Measurements from ENCODE around the gene RAPGEF1.

Gene RAPGEF1

GRCh38 chr9:131574730-131575640 lies 164.9 kb downstream of the RAPGEF1 start:
- DNase-seq (ENCODE audit: low read depth): no peak
- no peak for TF ChIP-seq POLR2A (IDR thresholded peaks at IDR 0.05; ENCODE audit: extremely low read depth, insufficient read length)
- no peak for TF ChIP-seq MYC (IDR thresholded peaks at IDR 0.05; ENCODE audit: low read depth, low read length)
- TF ChIP-seq CTCF (IDR thresholded peaks at IDR 0.05; ENCODE audit: low read depth, low read length): no peak
- TF ChIP-seq MAX (IDR thresholded peaks at IDR 0.05; ENCODE audit: low read depth, low read length): no peak

GRCh38 chr9:131567910-131568309 lies 172.0 kb downstream of the RAPGEF1 start:
- DNase-seq (ENCODE audit: low read depth): no peak
- H3K4me3 ChIP-seq (ENCODE audit: low read depth, low read length): no peak overlapping the region
- no peak for TF ChIP-seq POLR2A (IDR thresholded peaks at IDR 0.05; ENCODE audit: extremely low read depth, insufficient read length)
- no peak for TF ChIP-seq MAX (IDR thresholded peaks at IDR 0.05; ENCODE audit: low read depth, low read length)
- TF ChIP-seq MYC (IDR thresholded peaks at IDR 0.05; ENCODE audit: low read depth, low read length): no peak
- TF ChIP-seq CTCF (IDR thresholded peaks at IDR 0.05; ENCODE audit: low read depth, low read length): no peak

More at GRCh38 chr9:131574730-131575640, 164.9 kb downstream of the RAPGEF1 start:
- no peak overlapping the region for H3K4me3 ChIP-seq (ENCODE audit: low read depth, low read length)

GRCh38 chr9:131566158-131566557 lies 173.7 kb downstream of the RAPGEF1 start:
- DNase-seq (ENCODE audit: low read depth): no peak
- H3K4me3 ChIP-seq (ENCODE audit: low read depth, low read length): no peak overlapping the region
- TF ChIP-seq MAX (IDR thresholded peaks at IDR 0.05; ENCODE audit: low read depth, low read length) (no peak), MYC (IDR thresholded peaks at IDR 0.05; ENCODE audit: low read depth, low read length) (no peak), CTCF (IDR thresholded peaks at IDR 0.05; ENCODE audit: low read depth, low read length) (no peak), POLR2A (IDR thresholded peaks at IDR 0.05; ENCODE audit: extremely low read depth, insufficient read length) (no peak)

- DNase-seq (ENCODE audit: low read depth): no peak
- no peak overlapping the region for H3K4me3 ChIP-seq (ENCODE audit: low read depth, low read length)
- TF ChIP-seq MYC (IDR thresholded peaks at IDR 0.05; ENCODE audit: low read depth, low read length) (no peak), CTCF (IDR thresholded peaks at IDR 0.05; ENCODE audit: low read depth, low read length) (no peak), MAX (IDR thresholded peaks at IDR 0.05; ENCODE audit: low read depth, low read length) (no peak), POLR2A (IDR thresholded peaks at IDR 0.05; ENCODE audit: extremely low read depth, insufficient read length) (no peak)
Observed at GRCh38 chr9:131565369-131565768, 174.5 kb downstream of the RAPGEF1 start.

GRCh38 chr9:131562032-131562959 lies 177.6 kb downstream of the RAPGEF1 start:
- no peak for TF ChIP-seq CTCF (IDR thresholded peaks at IDR 0.05; ENCODE audit: low read depth, low read length)
- no peak for TF ChIP-seq MYC (IDR thresholded peaks at IDR 0.05; ENCODE audit: low read depth, low read length)
- no peak for TF ChIP-seq MAX (IDR thresholded peaks at IDR 0.05; ENCODE audit: low read depth, low read length)
- TF ChIP-seq POLR2A (IDR thresholded peaks at IDR 0.05; ENCODE audit: extremely low read depth, insufficient read length): no peak
- no peak for DNase-seq (ENCODE audit: low read depth)
- H3K4me3 ChIP-seq (ENCODE audit: low read depth, low read length): no peak overlapping the region
